Measurements from ENCODE around the gene SERPINB1. TPM values are rescaled to one million over a fixed set of nuclear protein-coding genes. Genes with fewer than 3 reads are reported as not detected.

SERPINB1 gene
- total RNA-seq, 1 experiment from 2014 or later: 18.4 TPM

- Histone ChIP-seq H2BK5ac (ENCODE audit: insufficient read length, low read length) (no peak overlapping the region), H3K79me1 (ENCODE audit: insufficient read depth, low read depth, low read length, poor library complexity, severe bottlenecking) (no peaks in the 10 kb centered on the region), H2BK20ac (ENCODE audit: low read depth, low read length, poor library complexity, severe bottlenecking) (no peak overlapping the region), H3K27ac (ENCODE audit: insufficient read length, low read depth, low read length) (no peak overlapping the region), H3K18ac (ENCODE audit: insufficient read length, low read depth, low read length) (no peak overlapping the region), H3K27me3 (ENCODE audit: insufficient read depth, low read length) (no peaks in the 10 kb centered on the region), H3K9ac (ENCODE audit: extremely low read depth, insufficient read length, low read length) (no peak overlapping the region), H3K4me2 (ENCODE audit: insufficient read depth, insufficient read length, low read length) (no peak overlapping the region), H4K5ac (ENCODE audit: insufficient read length, low read depth, low read length) (no peak overlapping the region), H2BK12ac (ENCODE audit: insufficient read length, low read depth, low read length) (no peak overlapping the region), H2AK5ac (ENCODE audit: insufficient read length, low read length) (no peak overlapping the region), H3K14ac (ENCODE audit: insufficient read depth, low read length) (no peak overlapping the region), H2BK120ac (ENCODE audit: low read depth, low read length, poor library complexity, severe bottlenecking) (no peak overlapping the region), H4K91ac (ENCODE audit: insufficient read length, low read depth, low read length) (no peak overlapping the region), H4K20me1 (ENCODE audit: control insufficient read depth, insufficient read depth, insufficient read length) (no peaks in the 10 kb centered on the region), H4K8ac (replicated peaks; ENCODE audit: insufficient read length, low read depth, low read length) (no peak overlapping the region), H2AFZ (ENCODE audit: low read length) (no peak overlapping the region), H2BK15ac (ENCODE audit: low read depth, low read length) (no peak overlapping the region), H3K23ac (ENCODE audit: insufficient read length, low read depth, low read length) (no peak overlapping the region), H3K4ac (ENCODE audit: low read depth, low read length) (no peak overlapping the region), H3K23me2 (ENCODE audit: insufficient read length, low read depth, low read length, poor library complexity, severe bottlenecking) (peaks cover 17% of the 10 kb centered on the region), H3K9me3 (ENCODE audit: control insufficient read depth, low read depth, low read length) (no peaks in the 10 kb centered on the region), H3K4me1 (ENCODE audit: insufficient read depth, low read length) (peaks cover 9% of the 10 kb centered on the region; the same call in 1 of the 2 replicates), H3T11ph (ENCODE audit: low read length) (no peak overlapping the region), H3K79me2 (ENCODE audit: insufficient read depth, low read length) (no peaks in the 10 kb centered on the region), H3K56ac (ENCODE audit: insufficient read length, low read depth, low read length) (no peak overlapping the region)
- Mint-ChIP-seq H3K4me3 (no peak overlapping the region), H3K27me3 (ENCODE audit: low read depth) (peaks cover 2% of the 10 kb centered on the region; the same call in 1 of the 2 replicates), H3K9me3 (peaks cover 0 to 2% of the 10 kb centered on the region in 2 experiments; a peak in 3 of 5 replicates), H3K36me3 (ENCODE audit: insufficient read depth in 1 of 3, low read depth in 3 of 3) (peaks cover 3 to 12% (median 5%) of the 10 kb centered on the region in 3 experiments; a peak in 3 of 7 replicates), H3K27ac (no peak overlapping the region; a peak in 1 of 7 replicates), H3K4me1 (peaks cover 55 to 60% of the 10 kb centered on the region in 2 experiments)
- TF ChIP-seq, protein P1, sequence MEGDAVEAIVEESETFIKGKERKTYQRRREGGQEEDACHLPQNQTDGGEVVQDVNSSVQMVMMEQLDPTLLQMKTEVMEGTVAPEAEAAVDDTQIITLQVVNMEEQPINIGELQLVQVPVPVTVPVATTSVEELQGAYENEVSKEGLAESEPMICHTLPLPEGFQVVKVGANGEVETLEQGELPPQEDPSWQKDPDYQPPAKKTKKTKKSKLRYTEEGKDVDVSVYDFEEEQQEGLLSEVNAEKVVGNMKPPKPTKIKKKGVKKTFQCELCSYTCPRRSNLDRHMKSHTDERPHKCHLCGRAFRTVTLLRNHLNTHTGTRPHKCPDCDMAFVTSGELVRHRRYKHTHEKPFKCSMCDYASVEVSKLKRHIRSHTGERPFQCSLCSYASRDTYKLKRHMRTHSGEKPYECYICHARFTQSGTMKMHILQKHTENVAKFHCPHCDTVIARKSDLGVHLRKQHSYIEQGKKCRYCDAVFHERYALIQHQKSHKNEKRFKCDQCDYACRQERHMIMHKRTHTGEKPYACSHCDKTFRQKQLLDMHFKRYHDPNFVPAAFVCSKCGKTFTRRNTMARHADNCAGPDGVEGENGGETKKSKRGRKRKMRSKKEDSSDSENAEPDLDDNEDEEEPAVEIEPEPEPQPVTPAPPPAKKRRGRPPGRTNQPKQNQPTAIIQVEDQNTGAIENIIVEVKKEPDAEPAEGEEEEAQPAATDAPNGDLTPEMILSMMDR (conservative IDR thresholded peaks at IDR 0.05): no peak
- WGBS (ENCODE audit: extremely low coverage, insufficient read length, low lambda C conversion rate): no CpG with 5 or more reads among the region's 8 CpGs
- DNase-seq: no peak
Measured at GRCh38 chr6:2873643-2874042, 32.0 kb upstream of the SERPINB1 start.
